MM.1S (cell line): ENCODE data around the gene PDE10A.

Experiments
- DNase-seq: peaks from one replicate; pipeline ENCODE4 v3.0.0-alpha.2; 2015
- H2AFZ ChIP-seq: fragments of 300-600 bp; sonication (generic); 2 replicates; pipeline ENCODE4 v1.6.0; 2016; ENCODE audit warnings: antibody characterized with exemption, low read length
- H3F3A ChIP-seq: fragments of 300-600 bp; sonication (generic); 2 replicates; pipeline ENCODE4 v1.6.1; 2016; ENCODE audit warnings: mild to moderate bottlenecking, antibody characterized with exemption, low read length, moderate library complexity, mixed read lengths; ENCODE audit not compliant: insufficient read depth
- H3K27ac ChIP-seq: fragments of 300-600 bp; sonication (generic); 2 replicates; pipeline ENCODE4 v1.5.1; 2016; ENCODE audit warnings: mild to moderate bottlenecking, low read length
- H3K27me3 ChIP-seq: fragments of 300-600 bp; sonication (generic); replicated peaks from 2 replicates; pipeline ENCODE4 v1.6.0; 2016; ENCODE audit warnings: low read length; ENCODE audit not compliant: insufficient read depth
- H3K36me3 ChIP-seq: fragments of 300-600 bp; sonication (generic); replicated peaks from 2 replicates; pipeline ENCODE4 v1.6.1; 2016; ENCODE audit warnings: mild to moderate bottlenecking, low read length, mixed read lengths; ENCODE audit not compliant: insufficient read depth
- H3K4me1 ChIP-seq: fragments of 300-600 bp; sonication (generic); 2 replicates; pipeline ENCODE4 v1.6.1; 2016; ENCODE audit warnings: low read length, mixed read lengths
- H3K4me2 ChIP-seq: fragments of 300-600 bp; sonication (generic); 2 replicates; pipeline ENCODE4 v1.6.0; 2016; ENCODE audit warnings: low read depth, low read length
- H3K4me3 ChIP-seq: fragments of 300-600 bp; sonication (generic); 2 replicates; pipeline ENCODE4 v1.5.1; 2016; ENCODE audit warnings: low read length, mixed read lengths
- H3K79me2 ChIP-seq: fragments of 300-600 bp; sonication (generic); 2 replicates; pipeline ENCODE4 v1.6.1; 2016; ENCODE audit warnings: mixed run types, low read length, mixed read lengths
- H3K9ac ChIP-seq: fragments of 300-600 bp; sonication (generic); 2 replicates; pipeline ENCODE4 v1.6.1; 2016; ENCODE audit warnings: low read length, mixed read lengths
- H3K9me2 ChIP-seq: fragments of 300-600 bp; sonication (generic); replicated peaks from 2 replicates; pipeline ENCODE4 v1.6.1; 2016; ENCODE audit warnings: mild to moderate bottlenecking, low read length, mixed read lengths; ENCODE audit not compliant: insufficient read depth
- H3K9me3 ChIP-seq: fragments of 300-600 bp; sonication (generic); replicated peaks from 2 replicates; pipeline ENCODE4 v1.6.1; 2016; ENCODE audit warnings: mild to moderate bottlenecking, low read length, mixed read lengths; ENCODE audit not compliant: insufficient read depth
- H4K20me1 ChIP-seq: fragments of 300-600 bp; sonication (generic); 2 replicates; pipeline ENCODE4 v1.6.1; 2016; ENCODE audit warnings: mild to moderate bottlenecking, low read length, moderate library complexity, mixed read lengths; ENCODE audit not compliant: insufficient read depth
- CTCF ChIP-seq: fragments of 300-600 bp; sonication (generic); IDR thresholded peaks from 2 replicates; pipeline ENCODE4 v1.5.1; 2016; ENCODE audit warnings: antibody characterized with exemption, low read length, mixed read lengths
- EZH2 ChIP-seq: fragments of 300-600 bp; sonication (generic); optimal IDR thresholded peaks from 2 replicates; pipeline ENCODE3; 2017; ENCODE audit warnings: low read depth, mild to moderate bottlenecking, antibody characterized with exemption, low read length, mixed read lengths
- EZH2phosphoT487 ChIP-seq: fragments of 300-600 bp; sonication (generic); IDR thresholded peaks from 2 replicates; pipeline ENCODE4 v1.6.1; 2018; ENCODE audit warnings: antibody characterized with exemption, low read length

Gene PDE10A

DNA sequence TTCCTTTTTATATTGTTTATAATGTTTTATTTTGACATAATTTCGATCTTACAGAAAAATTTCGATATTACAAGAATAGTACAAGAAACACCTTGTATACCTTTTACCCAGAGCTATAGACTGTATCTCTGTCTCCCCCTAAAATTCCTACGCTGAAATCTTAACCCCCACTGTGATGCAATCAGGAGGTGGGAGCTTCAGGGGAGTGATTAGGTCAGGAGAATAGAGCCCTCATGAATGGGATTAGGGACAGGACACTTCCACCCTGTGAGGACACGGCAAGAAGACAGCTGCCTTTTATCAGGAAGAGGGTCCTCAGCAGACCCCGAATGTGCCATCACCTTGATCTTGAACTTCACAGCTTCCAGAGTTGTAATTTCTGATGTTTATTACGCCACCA, 204.9 kb downstream of the PDE10A start:
- H3F3A ChIP-seq, result no peaks in the 10 kb centered on the region
- no peak for DNase-seq
- no peaks in the 10 kb centered on the region for H3K36me3 ChIP-seq
- no peaks in the 10 kb centered on the region for H4K20me1 ChIP-seq
- no peak overlapping the region for H3K4me3 ChIP-seq
- no peak overlapping the region for H3K9ac ChIP-seq
- H3K4me1 ChIP-seq, result no peaks in the 10 kb centered on the region
- no peak overlapping the region for H3K4me2 ChIP-seq
- no peak overlapping the region for H2AFZ ChIP-seq
- H3K27me3 ChIP-seq, result no peaks in the 10 kb centered on the region
- H3K79me2 ChIP-seq, result no peaks in the 10 kb centered on the region
- TF ChIP-seq EZH2 (no peak), EZH2phosphoT487 (no peak), CTCF (no peak)
- H3K9me2 ChIP-seq, result no peaks in the 10 kb centered on the region
- H3K27ac ChIP-seq, result no peak overlapping the region
- H3K9me3 ChIP-seq, result no peaks in the 10 kb centered on the region

DNA sequence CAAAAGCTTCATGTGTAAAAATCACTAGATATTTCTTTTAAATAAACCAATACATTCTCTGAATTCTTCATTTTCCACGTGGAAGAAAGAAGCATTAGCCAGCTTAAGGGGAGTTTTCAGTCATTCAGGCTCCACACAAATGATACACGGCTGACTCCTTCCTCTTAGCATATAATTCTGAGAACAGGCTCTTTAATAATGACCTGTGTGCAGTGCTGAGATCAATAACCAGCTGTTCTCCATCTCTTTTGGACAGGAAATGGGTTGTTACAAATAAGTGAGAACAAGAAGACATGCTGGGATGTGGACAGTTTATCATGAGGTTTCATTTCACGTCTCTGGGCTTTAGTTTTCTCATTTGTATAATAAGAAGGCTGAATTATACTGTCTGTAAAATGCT, 206.8 kb downstream of the PDE10A start:
- Histone ChIP-seq H3K9me3 (no peaks in the 10 kb centered on the region), H3K4me2 (no peak overlapping the region), H3F3A (no peaks in the 10 kb centered on the region), H3K27ac (no peak overlapping the region), H3K9ac (no peak overlapping the region), H3K4me3 (no peak overlapping the region), H3K36me3 (no peaks in the 10 kb centered on the region), H2AFZ (no peak overlapping the region), H4K20me1 (no peaks in the 10 kb centered on the region), H3K79me2 (no peaks in the 10 kb centered on the region), H3K27me3 (no peaks in the 10 kb centered on the region), H3K4me1 (no peaks in the 10 kb centered on the region), H3K9me2 (no peaks in the 10 kb centered on the region)
- TF ChIP-seq EZH2, result no peak
- TF ChIP-seq CTCF, result no peak
- TF ChIP-seq EZH2phosphoT487, result no peak
- DNase-seq, result no peak

DNA sequence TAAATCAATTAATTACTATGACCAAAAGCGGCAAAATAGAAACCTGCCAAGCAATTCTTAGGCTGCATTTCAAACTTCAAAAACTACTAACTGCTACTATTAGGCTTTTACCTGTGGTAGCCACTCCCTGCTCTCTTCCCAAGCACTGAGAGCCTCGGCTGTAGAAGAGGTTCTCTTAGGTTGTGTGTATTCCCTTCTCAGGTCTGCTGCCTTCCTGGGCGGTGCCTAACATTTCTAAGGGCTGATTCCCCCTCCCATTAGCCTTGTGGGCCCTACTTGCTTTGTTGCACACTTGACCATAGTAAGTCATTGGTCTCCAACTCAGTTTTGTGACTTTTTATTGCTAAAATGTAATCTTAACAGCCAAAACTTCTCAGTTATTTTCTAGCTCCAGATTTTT, 207.6 kb downstream of the PDE10A start:
- H2AFZ ChIP-seq, result no peak overlapping the region
- H3K9ac ChIP-seq, result no peak overlapping the region
- no peaks in the 10 kb centered on the region for H4K20me1 ChIP-seq
- no peak overlapping the region for H3K27ac ChIP-seq
- H3K4me1 ChIP-seq, result no peaks in the 10 kb centered on the region
- no peaks in the 10 kb centered on the region for H3K9me2 ChIP-seq
- H3F3A ChIP-seq, result no peaks in the 10 kb centered on the region
- no peak for DNase-seq
- TF ChIP-seq EZH2phosphoT487 (no peak), CTCF (no peak), EZH2 (no peak)
- no peak overlapping the region for H3K4me2 ChIP-seq
- H3K36me3 ChIP-seq, result no peaks in the 10 kb centered on the region
- H3K4me3 ChIP-seq, result no peak overlapping the region
- H3K27me3 ChIP-seq, result no peaks in the 10 kb centered on the region
- no peaks in the 10 kb centered on the region for H3K9me3 ChIP-seq
- no peaks in the 10 kb centered on the region for H3K79me2 ChIP-seq

DNA sequence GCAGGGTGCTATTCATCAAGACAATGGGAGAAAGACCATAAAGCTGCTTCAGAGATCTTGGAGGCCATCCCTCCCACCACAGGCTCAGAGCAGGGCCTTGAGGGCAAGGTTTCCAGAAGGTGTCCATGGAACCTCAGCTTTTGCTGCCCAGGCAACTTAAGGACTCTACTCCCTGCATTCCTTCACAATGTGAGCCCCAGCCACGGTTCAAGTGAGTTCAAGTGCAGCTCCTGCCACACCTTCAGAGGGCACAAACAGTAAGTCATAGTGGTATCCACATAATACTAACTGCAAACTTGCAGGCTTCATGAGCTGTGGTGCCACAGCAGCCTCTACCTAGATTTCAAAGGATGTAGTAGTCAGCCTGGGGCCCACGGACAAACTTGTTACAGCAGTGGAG, 209.6 kb downstream of the PDE10A start:
- Histone ChIP-seq H3K4me2 (no peak overlapping the region), H3K27ac (no peak overlapping the region), H3K27me3 (no peaks in the 10 kb centered on the region), H3K79me2 (no peaks in the 10 kb centered on the region), H4K20me1 (no peaks in the 10 kb centered on the region), H3K9me2 (no peaks in the 10 kb centered on the region), H3K4me1 (no peaks in the 10 kb centered on the region), H3K9me3 (no peaks in the 10 kb centered on the region), H3K9ac (no peak overlapping the region), H3F3A (no peaks in the 10 kb centered on the region), H3K36me3 (no peaks in the 10 kb centered on the region), H3K4me3 (no peak overlapping the region), H2AFZ (no peak overlapping the region)
- TF ChIP-seq EZH2, result no peak
- TF ChIP-seq EZH2phosphoT487, result no peak
- TF ChIP-seq CTCF, result no peak
- DNase-seq, result no peak
